A549 (cell line): ENCODE results near the gene GLS. TPM values are rescaled to one million over a fixed set of nuclear protein-coding genes. Genes with fewer than 3 reads are reported as not detected.
A peak's percentile ranks its signal among the peaks of the same experiment; 100 is the strongest.

ENCODE experiments used
- ATAC-seq, 2 experiments: fragments of 200-7000 bp in 1 of 2; fragments of >200 bp in 1 of 2; cut with Nextera tagmentation in 1 of 2; cut with Tn5 transposase in 1 of 2; 3 replicates each; pipeline versions ENCODE4 v1.8.0 to v1.9.1; 2018 to 2020; ENCODE audit warnings: mild to moderate bottlenecking in 1 of 2, moderate library complexity in 1 of 2
- CTCF ChIA-PET: fragments of 300-600 bp; sonication (Branson Sonifier 250); formaldehyde crosslinking; extraction: SDS; loops from one replicate; lab custom pipeline; 2021; ENCODE audit warnings: antibody characterized with exemption, inconsistent platforms; lab: Yijun Ruan, JAX
- POLR2A ChIA-PET: fragments of 350-600 bp; formaldehyde crosslinking; extraction: SDS; loops from one replicate; lab custom pipeline; 2021; ENCODE audit warnings: antibody characterized with exemption, inconsistent platforms; lab: Yijun Ruan, JAX
- DNase-seq, 2 experiments: peaks; one replicate each; pipeline versions ENCODE4 v3.0.0 to v3.0.0-alpha.2; 2011 to 2016; ENCODE audit warnings: low read depth in 1 of 2, low spot score in 1 of 2
- FAIRE-seq: peaks from 2 replicates; lab custom pipeline; 2011; peaks lifted over from hg19 to GRCh38; lab: Jason Lieb, UNC
- H3K27ac ChIP-seq, 2 experiments: fragments of >200 bp; sonication (Bioruptor Twin); formaldehyde crosslinking; 3 replicates each; pipeline ENCODE4 v1.5.1; 2016 to 2017
- H3K4me1 ChIP-seq: fragments of >200 bp; sonication (Bioruptor Twin); formaldehyde crosslinking; 3 replicates; pipeline ENCODE4 v1.6.1; 2016
- H3K4me2 ChIP-seq: fragments of >200 bp; sonication (Bioruptor Twin); formaldehyde crosslinking; 3 replicates; pipeline ENCODE4 v1.6.1; 2016
- H3K4me3 ChIP-seq: fragments of >200 bp; sonication (Bioruptor Twin); formaldehyde crosslinking; 3 replicates; pipeline ENCODE4 v1.5.1; 2016
- H3K9me3 ChIP-seq: fragments of >200 bp; sonication (Bioruptor Twin); formaldehyde crosslinking; 3 replicates; pipeline ENCODE4 v1.6.1; 2016
- CBX2 ChIP-seq: fragments of 200-600 bp; sonication (generic); IDR thresholded peaks from 2 replicates; pipeline ENCODE4 v1.6.1; 2016; ENCODE audit warnings: low read depth, mild to moderate bottlenecking, borderline replicate concordance
- CBX8 ChIP-seq: fragments of 200-600 bp; sonication (generic); IDR thresholded peaks from 2 replicates; pipeline ENCODE4 v1.6.1; 2016
- CEBPB ChIP-seq, 2 experiments: fragments of >200 bp in 1 of 2; sonication (Bioruptor Twin) in 1 of 2; formaldehyde crosslinking in 1 of 2; IDR thresholded peaks; 2 replicates each; pipeline ENCODE4 v1.6.1; 2012 to 2016
- CHD2 ChIP-seq: fragments of 150-350 bp; IDR thresholded peaks from 2 replicates; pipeline ENCODE4 v1.6.1; 2014; ENCODE audit warnings: low read length; ENCODE audit not compliant: partially characterized antibody
- EP300 ChIP-seq, 2 experiments: fragments of >200 bp; sonication (Bioruptor Twin); formaldehyde crosslinking; IDR thresholded peaks; 2 replicates in 1 of 2; 3 replicates in 1 of 2; pipeline ENCODE4 v1.6.1; 2016 to 2017
- FOSB ChIP-seq: fragments of 250-450 bp; sonication (Bioruptor Pico); IDR thresholded peaks from 2 replicates; pipeline ENCODE4 v1.5.0; 2020; ENCODE audit warnings: mild to moderate bottlenecking, moderate library complexity
- HOXB13 ChIP-seq: fragments of 250-450 bp; sonication (Bioruptor Pico); IDR thresholded peaks from 2 replicates; pipeline ENCODE4 v1.5.0; 2020; ENCODE audit warnings: low read depth, mild to moderate bottlenecking, moderate library complexity
- HOXB5 ChIP-seq: fragments of 250-450 bp; sonication (Bioruptor Pico); IDR thresholded peaks from 2 replicates; pipeline ENCODE4 v1.5.0; 2020; ENCODE audit warnings: mild to moderate bottlenecking, moderate library complexity
- MAFK ChIP-seq: fragments of 450-650 bp; IDR thresholded peaks from 2 replicates; pipeline ENCODE4 v1.6.1; 2014; ENCODE audit not compliant: partially characterized antibody
- NPAS2 ChIP-seq: fragments of 250-450 bp; sonication (Bioruptor Pico); IDR thresholded peaks from 2 replicates; pipeline ENCODE4 v1.8.0; 2022; ENCODE audit warnings: mild to moderate bottlenecking, moderate library complexity, borderline replicate concordance
- NR3C1 ChIP-seq: fragments of >200 bp; sonication (Bioruptor Twin); formaldehyde crosslinking; IDR thresholded peaks from 3 replicates; pipeline ENCODE4 v1.6.1; 2017
- RCOR1 ChIP-seq: fragments of 150-350 bp; IDR thresholded peaks from 2 replicates; pipeline ENCODE4 v1.6.1; 2014; ENCODE audit warnings: antibody characterized with exemption, low read length, low read depth
- TP53 ChIP-seq: fragments of 250-450 bp; sonication (Bioruptor Pico); IDR thresholded peaks from 2 replicates; pipeline ENCODE4 v1.5.0; 2021; ENCODE audit warnings: mild to moderate bottlenecking, moderate library complexity
- ZC3H11A ChIP-seq: fragments of 450-650 bp; IDR thresholded peaks from 2 replicates; pipeline ENCODE4 v1.6.1; 2014; ENCODE audit warnings: antibody characterized with exemption, mild to moderate bottlenecking
- ZFP36 ChIP-seq: fragments of 450-650 bp; IDR thresholded peaks from 2 replicates; pipeline ENCODE4 v1.6.1; 2014; ENCODE audit warnings: borderline replicate concordance; ENCODE audit not compliant: partially characterized antibody
- ZNF302 ChIP-seq: fragments of 250-450 bp; sonication (Bioruptor Pico); IDR thresholded peaks from 2 replicates; pipeline ENCODE4 v1.9.0; 2021; ENCODE audit warnings: inconsistent platforms, mild to moderate bottlenecking, moderate library complexity
- WGBS: methylation state at CpG from one replicate; pipeline ENCODE4 v1.1.6; 2017; ENCODE audit errors: missing lambda C conversion rate; 5-methylcytosine and 5-hydroxymethylcytosine counted together
- polyA plus RNA-seq, 4 experiments: library from polyadenylated mRNA; depleted of rRNA in 3 of 4; stranded (reverse); fragments of >200 nt; fragmentation: RNase III in 1 of 4; extraction: RNeasy Plus Mini Kit Qiagen cat#74134 plus additional on column Dnase treatment in 1 of 4; gene quantifications; 2 replicates in 3 of 4; 3 replicates in 1 of 4; pipeline ENCODE4 v1.2.3, GENCODE V29; 2011 to 2017
- TF ChIP-seq, protein P1 (sequence below): fragments of 200-600 bp; sonication (generic); IDR thresholded peaks from 2 replicates; pipeline ENCODE4 v1.6.1; 2016; ENCODE audit warnings: antibody characterized with exemption, mild to moderate bottlenecking, moderate library complexity
- TF ChIP-seq, protein P2 (sequence below): IDR thresholded peaks from 2 replicates; pipeline ENCODE4 v1.6.1; 2012; ENCODE audit warnings: low read depth, borderline replicate concordance
- TF ChIP-seq, protein P3 (sequence below): fragments of 250-450 bp; sonication (Bioruptor Pico); IDR thresholded peaks from 2 replicates; pipeline ENCODE4 v1.5.0; 2021; ENCODE audit warnings: mild to moderate bottlenecking, moderate library complexity, borderline replicate concordance
- TF ChIP-seq, protein P4 (sequence below): IDR thresholded peaks from 2 replicates; pipeline ENCODE4 v1.6.1; 2012

The GLS gene
- polyA plus RNA-seq, 2 of the 4 experiments (the other 2 are of a cell fraction), result 269 to 321 TPM

DNA sequence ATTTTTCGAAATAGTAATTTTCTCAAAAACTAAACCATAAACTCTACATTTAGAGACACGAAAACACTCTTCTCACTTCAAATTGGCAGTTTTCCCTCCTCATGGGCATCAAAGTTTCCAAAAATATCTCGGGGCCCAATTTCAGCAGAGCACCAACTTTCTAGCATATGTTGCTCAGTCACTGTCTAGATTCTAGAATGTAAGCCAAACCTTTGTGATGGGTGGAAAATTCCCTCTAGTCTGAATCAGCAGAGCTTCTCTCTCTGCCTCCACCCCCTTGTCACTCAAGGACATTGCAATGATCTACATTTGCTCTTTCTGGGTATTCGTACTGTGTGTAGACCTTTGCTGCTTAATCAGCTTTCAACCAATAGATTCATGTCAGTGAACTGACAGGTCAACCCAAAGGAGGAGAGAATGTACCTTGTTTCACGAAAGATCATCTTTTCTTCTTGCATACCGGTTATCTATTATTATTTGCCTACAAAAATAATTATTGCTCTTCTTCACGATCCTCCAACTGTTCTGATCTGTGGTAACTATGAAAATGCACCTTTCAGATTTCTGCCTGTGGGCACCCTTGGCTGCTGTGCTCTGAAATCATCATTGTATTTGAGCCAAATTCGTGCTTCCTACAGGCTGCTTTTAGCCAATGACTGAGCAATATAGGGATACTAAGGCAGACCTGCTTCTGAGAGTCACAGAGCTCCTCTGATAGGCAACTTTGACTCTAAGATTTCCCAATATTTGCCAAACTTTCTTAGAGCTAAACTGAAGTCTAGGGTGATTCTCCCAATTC lies 38.7 kb upstream of the GLS start (continued):
- TF ChIP-seq, protein P1, sequence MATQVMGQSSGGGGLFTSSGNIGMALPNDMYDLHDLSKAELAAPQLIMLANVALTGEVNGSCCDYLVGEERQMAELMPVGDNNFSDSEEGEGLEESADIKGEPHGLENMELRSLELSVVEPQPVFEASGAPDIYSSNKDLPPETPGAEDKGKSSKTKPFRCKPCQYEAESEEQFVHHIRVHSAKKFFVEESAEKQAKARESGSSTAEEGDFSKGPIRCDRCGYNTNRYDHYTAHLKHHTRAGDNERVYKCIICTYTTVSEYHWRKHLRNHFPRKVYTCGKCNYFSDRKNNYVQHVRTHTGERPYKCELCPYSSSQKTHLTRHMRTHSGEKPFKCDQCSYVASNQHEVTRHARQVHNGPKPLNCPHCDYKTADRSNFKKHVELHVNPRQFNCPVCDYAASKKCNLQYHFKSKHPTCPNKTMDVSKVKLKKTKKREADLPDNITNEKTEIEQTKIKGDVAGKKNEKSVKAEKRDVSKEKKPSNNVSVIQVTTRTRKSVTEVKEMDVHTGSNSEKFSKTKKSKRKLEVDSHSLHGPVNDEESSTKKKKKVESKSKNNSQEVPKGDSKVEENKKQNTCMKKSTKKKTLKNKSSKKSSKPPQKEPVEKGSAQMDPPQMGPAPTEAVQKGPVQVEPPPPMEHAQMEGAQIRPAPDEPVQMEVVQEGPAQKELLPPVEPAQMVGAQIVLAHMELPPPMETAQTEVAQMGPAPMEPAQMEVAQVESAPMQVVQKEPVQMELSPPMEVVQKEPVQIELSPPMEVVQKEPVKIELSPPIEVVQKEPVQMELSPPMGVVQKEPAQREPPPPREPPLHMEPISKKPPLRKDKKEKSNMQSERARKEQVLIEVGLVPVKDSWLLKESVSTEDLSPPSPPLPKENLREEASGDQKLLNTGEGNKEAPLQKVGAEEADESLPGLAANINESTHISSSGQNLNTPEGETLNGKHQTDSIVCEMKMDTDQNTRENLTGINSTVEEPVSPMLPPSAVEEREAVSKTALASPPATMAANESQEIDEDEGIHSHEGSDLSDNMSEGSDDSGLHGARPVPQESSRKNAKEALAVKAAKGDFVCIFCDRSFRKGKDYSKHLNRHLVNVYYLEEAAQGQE, result no peak
- no peak for TF ChIP-seq CBX8
- no peak for TF ChIP-seq HOXB13 (CRISPR knock-in tag)
- TF ChIP-seq CHD2, result no peak
- TF ChIP-seq, protein P2, sequence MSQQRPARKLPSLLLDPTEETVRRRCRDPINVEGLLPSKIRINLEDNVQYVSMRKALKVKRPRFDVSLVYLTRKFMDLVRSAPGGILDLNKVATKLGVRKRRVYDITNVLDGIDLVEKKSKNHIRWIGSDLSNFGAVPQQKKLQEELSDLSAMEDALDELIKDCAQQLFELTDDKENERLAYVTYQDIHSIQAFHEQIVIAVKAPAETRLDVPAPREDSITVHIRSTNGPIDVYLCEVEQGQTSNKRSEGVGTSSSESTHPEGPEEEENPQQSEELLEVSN, result peak; percentile 72
- no peak for TF ChIP-seq CBX2

DNA sequence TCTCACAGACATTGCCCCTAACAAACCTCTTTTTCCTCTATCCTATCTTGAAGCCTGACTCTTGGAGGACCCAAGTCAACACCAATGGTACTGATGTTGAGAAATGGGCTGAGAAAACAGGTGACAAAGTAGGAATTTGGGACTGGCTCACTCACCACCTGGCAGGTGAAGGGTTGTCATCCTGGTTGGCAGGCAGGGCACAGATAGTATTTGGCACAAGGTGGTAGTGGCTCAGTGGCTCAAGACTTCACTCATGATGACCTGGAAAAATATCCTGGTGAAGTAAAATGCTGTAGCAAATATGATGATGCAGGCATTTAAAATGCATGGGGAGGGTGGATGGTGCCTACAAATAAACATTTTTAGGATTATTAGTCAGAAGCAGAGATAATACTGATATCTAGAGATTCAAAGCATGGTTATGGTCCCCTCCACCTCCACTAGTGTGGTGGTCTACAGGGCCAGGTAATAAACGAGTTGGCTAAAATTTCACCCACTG lies 38.0 kb upstream of the GLS start:
- peak; percentile 88 for TF ChIP-seq MAFK
- no peak for TF ChIP-seq ZFP36
- 78% methylated on average over 1 of the region's 1 CpG for WGBS
- DNase-seq (no peak), FAIRE-seq (no peak), ATAC-seq (no peak)
- peaks cover 94% of the 10 kb centered on the region for H3K4me1 ChIP-seq
- ChIA-PET CTCF (no interaction called here), POLR2A (no interaction called here)
- H3K27ac ChIP-seq, result peak overlapping the region; percentile 80 to 92
- no peak overlapping the region for H3K4me3 ChIP-seq
- no peaks in the 10 kb centered on the region for H3K9me3 ChIP-seq
- peak overlapping the region; percentile 73 for H3K4me2 ChIP-seq

DNA sequence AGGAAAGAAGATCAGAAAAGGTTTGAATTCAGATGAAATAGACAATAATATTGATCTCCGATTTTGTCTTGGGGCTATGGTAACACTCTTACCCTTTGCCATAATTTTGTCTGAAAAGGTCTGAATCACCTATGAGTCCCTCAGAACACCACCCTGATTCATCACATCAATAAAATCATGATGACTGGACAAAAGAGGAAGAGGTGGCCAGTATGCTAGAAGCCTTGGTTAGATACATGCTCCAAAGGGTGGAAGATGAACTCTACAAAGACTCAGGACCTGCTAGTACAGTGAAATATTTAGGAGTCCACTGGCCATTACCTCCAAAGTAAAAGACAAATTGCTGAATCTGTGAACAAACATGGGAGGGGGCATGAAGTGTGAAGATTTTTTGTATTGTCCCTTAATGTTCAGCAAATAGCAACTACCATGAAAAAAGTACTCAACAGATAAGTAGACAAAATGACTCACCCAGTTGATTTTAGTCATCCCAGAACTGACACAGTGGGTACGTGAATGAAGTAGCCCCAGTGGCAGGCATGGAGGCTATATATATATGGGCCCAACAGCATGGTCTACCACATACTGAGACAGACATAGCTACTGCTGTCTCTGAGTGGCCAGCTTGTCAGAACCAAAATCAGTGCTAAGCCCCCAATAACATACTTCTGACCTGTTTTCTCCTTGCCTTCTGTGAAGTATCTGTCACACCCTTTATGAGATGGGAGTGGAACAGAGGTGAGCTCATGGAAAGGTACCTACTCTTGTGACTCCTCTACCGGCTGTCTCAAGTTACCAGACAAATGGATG lies 36.5 kb upstream of the GLS start:
- no peaks in the 10 kb centered on the region for H3K9me3 ChIP-seq
- FAIRE-seq (peak; percentile 88), DNase-seq (peak; percentile 31 to 83), ATAC-seq (peak; percentile 70 to 76)
- WGBS, result 7% methylated on average over 3 of the region's 3 CpGs
- POLR2A ChIA-PET, result interaction anchor here (1.3 kb wide), 1 partner anchor 36 kb away, joined by 4 read pairs; no protein-coding TSS in a partner anchor
- H3K27ac ChIP-seq, result peak overlapping the region; percentile 80 to 92
- H3K4me1 ChIP-seq, result peaks cover 86% of the 10 kb centered on the region
- peak overlapping the region; percentile 73 for H3K4me2 ChIP-seq
- H3K4me3 ChIP-seq, result 0 out of 3 replicates have a peak overlapping the region, but pooled peaks have one; percentile 3
- CTCF ChIA-PET, result interaction anchor here (1.9 kb wide), 1 partner anchor 17 kb away, joined by 6 read pairs; no protein-coding TSS in a partner anchor
- no peak for TF ChIP-seq NPAS2 (CRISPR knock-in tag)
- TF ChIP-seq, protein P3, sequence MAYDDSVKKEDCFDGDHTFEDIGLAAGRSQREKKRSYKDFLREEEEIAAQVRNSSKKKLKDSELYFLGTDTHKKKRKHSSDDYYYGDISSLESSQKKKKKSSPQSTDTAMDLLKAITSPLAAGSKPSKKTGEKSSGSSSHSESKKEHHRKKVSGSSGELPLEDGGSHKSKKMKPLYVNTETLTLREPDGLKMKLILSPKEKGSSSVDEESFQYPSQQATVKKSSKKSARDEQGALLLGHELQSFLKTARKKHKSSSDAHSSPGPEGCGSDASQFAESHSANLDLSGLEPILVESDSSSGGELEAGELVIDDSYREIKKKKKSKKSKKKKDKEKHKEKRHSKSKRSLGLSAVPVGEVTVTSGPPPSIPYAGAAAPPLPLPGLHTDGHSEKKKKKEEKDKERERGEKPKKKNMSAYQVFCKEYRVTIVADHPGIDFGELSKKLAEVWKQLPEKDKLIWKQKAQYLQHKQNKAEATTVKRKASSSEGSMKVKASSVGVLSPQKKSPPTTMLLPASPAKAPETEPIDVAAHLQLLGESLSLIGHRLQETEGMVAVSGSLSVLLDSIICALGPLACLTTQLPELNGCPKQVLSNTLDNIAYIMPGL (CRISPR knock-in tag), result no peak
- TF ChIP-seq EP300 (IDR thresholded peaks at IDR 0.05), result peak in 1 of 2 experiments; percentile 26; a peak in 1 of 5 replicates
- TF ChIP-seq, protein P4, sequence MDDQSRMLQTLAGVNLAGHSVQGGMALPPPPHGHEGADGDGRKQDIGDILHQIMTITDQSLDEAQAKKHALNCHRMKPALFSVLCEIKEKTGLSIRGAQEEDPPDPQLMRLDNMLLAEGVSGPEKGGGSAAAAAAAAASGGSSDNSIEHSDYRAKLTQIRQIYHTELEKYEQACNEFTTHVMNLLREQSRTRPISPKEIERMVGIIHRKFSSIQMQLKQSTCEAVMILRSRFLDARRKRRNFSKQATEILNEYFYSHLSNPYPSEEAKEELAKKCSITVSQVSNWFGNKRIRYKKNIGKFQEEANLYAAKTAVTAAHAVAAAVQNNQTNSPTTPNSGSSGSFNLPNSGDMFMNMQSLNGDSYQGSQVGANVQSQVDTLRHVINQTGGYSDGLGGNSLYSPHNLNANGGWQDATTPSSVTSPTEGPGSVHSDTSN, result no peak
- no peak for TF ChIP-seq FOSB (CRISPR knock-in tag)
- TF ChIP-seq MAFK, result peak; percentile 98
- no peak for TF ChIP-seq CEBPB (IDR thresholded peaks at IDR 0.05)
- no peak for TF ChIP-seq TP53 (CRISPR knock-in tag)
- TF ChIP-seq ZNF302, result no peak
- TF ChIP-seq ZC3H11A, result no peak
- no peak for TF ChIP-seq NR3C1
- no peak for TF ChIP-seq RCOR1
- TF ChIP-seq, protein P1, result no peak
- TF ChIP-seq HOXB5, result no peak
